Kidney tubule cell (primary cell): ENCODE results near the gene PARP3.
"Not testable (repeated sequence)": the region's sequence is repeated elsewhere in the genome, so short reads cannot be mapped to it uniquely, and the experiment has no call there.

ENCODE experiments used
- DNase-seq: peaks from one replicate; pipeline ENCODE4 v3.0.0-alpha.2; 2018; ENCODE audit warnings: low spot score

Gene PARP3

GRCh38 chr3:51985063-51985462 lies 42.9 kb downstream of the PARP3 start:
- DNase-seq = no peak

DNA sequence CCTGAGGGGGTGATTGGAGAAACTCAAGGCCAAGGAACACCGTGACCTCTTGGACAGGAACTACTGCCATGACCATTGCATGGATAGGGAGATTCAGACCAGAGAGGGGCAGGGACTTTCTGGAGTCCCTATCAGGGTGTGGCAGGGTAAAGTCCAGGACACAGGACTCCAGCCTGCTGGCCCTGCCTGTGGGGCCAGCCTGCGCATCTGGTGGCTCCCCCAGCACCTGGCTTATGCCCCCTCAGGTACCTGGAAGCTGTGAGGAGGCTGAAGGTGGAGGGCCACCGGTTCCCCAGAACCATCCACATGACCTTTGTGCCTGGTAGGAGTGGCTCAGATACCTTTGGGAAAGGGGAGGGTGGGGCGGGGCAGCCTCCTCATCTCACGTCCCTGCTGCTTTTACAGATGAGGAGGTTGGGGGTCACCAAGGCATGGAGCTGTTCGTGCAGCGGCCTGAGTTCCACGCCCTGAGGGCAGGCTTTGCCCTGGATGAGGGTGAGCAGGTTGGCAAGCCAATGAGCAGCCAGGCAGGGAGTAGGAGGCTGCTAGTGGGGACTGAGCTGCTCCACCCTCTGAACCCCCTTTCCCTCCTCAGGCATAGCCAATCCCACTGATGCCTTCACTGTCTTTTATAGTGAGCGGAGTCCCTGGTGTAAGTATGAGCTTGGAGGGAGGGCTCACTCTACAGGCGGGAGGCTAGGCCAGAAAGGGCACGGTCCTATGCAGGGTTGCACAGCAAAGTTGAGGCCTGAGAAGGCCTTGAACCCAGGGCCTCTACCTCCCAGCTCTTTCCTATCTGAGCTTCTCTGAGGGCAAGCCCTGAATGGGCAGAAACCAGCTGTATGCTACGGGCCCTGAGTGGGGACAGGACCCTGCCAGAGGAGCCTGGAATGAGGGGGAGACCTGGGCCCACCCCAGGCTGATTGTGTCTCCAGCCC lies 44.1 kb downstream of the PARP3 start:
- DNase-seq = no peak

DNA sequence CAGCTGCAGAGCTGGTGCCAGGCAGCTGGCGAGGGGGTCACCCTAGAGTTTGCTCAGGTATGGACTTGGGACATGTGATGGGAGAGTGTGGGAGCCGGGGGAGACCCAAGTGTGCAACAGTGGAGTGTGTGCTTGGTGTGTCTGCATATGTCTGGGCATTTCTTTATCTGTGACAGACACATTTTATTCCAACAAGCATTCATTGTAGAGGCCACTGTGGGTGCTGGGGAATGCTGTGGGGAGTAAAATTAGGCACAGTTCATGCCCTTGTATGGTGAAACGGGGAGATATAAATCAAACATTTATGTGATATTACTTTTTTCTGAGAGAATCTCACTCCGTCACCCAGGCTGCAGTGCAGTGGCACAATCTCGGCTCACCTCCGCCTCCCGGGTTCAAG lies 45.4 kb downstream of the PARP3 start:
- DNase-seq = no peak

- DNase-seq = no peak
Observed at GRCh38 chr3:51988286-51989146, 46.4 kb downstream of the PARP3 start.

DNA sequence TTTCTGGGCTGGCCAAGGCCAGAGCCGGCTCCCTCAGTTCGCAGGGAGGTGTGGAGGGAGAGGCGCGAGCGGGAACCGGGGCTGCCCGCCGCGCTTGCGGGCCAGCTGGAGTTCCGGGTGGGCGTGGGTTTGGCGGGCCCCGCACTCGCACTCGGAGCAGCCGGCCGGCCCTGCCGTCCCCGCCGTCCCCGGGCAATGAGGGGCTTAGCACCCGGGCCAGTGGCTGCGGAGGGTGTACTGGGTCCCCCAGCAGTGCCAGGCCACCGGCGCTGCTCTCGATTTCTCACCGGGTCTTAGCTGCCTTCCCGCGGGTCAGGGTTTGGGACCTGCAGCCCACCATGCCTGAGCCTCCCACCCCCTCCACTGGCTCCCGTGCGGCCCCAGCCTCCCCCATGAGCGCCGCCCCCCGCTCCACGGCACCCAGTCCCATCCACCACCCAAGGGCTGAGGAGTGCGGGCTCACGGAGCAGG lies 48.4 kb downstream of the PARP3 start:
- not testable (repeated sequence) for DNase-seq

GRCh38 chr3:51992017-51992682 lies 50.0 kb downstream of the PARP3 start:
- DNase-seq = no peak

- DNase-seq = not testable (repeated sequence)
Observed at GRCh38 chr3:51993657-51994056, 51.5 kb downstream of the PARP3 start.

DNA sequence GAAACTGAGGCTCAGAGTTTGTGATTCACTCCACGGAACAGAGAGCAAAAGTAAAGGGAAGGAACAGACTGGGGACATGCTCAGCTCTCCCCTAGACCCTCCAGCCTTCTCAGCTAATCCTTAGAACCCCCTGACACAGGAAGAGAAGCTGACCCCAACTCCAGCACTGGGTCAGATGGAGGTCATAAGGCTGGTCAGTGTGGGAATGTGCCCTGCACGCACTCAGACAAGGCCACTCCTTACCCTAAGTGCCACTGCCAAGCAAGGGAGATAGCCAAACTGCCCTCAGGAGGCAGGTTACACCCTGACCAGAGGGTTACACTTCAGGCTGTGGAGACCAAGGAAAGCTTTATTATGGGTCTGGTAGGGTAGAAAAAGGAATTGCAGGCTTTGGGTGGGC lies 52.4 kb downstream of the PARP3 start:
- no peak for DNase-seq

- peak; percentile 95 for DNase-seq
Observed at GRCh38 chr3:51995346-51996163, 53.4 kb downstream of the PARP3 start, which contains the start of gene RPL29. TSS of gene RPL29 (minus strand) at chr3:51995895. CDS start at chr3:51995461, 434 bp downstream.

DNA sequence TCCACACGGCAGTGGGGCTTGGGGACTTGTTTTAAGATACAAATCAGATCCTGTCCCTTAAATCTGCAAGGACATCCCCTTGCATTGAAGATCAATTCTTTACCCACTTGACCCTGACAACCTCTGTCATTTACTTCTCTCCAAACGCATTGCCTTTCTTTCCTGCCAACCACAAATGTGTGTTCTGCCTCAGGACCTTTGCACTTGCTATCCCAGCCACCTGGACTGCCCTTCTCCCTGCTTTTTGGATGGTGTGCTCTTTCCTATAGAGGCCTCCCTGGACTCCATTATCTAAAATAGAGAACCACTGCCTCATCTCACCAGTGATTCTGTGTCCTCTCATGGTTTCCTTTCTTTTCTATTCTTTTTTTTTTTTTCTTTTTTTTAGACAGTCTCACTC lies 55.0 kb downstream of the PARP3 start:
- DNase-seq = no peak

DNA sequence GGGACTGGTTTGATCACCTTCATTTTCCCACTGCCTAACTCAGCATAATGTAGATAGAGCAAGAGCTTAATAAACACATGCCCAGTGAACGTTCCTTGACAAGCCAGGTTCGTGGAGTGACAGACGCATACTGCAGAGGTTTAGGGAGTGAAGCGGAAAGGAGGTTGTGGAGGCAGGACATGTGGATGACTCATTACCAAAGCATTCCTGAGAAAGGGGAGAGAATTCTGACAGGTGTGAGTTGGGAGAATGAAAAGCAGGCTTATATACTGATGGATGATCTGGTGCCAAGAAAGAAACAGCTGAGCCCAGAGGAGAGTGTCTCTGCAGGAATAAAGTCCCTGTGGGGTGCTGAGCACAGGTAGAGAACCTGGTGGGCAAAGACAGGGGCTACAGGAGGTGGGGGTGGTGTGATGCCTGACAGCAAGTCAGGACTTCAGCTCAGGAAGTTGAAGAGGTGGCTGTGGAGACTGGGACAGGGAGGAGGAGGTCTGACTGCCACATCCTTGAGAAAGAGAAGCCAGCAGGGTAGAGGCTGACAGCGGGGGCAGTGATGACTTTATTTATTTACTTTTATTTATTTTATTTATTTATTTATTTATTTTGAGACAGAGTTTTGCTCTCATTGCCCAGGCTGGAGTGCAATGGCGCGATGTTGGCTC lies 55.9 kb downstream of the PARP3 start:
- DNase-seq = peak; percentile 89
